Activated CD4-positive, alpha-beta T cell treated with anti-CD3 and anti-CD28 coated beads, Interleukin-2, amount 50 U/mL, for 16 hours (primary cell): ENCODE data around the gene DSTN.

ENCODE experiments used
- DNase-seq: peaks from one replicate; pipeline ENCODE4 v3.0.0-alpha.2; 2020

The DSTN gene

GRCh38 chr20:17625246-17626051 is 55.6 kb downstream of the DSTN start:
- no peak for DNase-seq

GRCh38 chr20:17626217-17627007 is 56.5 kb downstream of the DSTN start:
- no peak for DNase-seq

- no peak for DNase-seq
Measured at GRCh38 chr20:17627101-17627955, 57.5 kb downstream of the DSTN start.

- no peak for DNase-seq
Measured at GRCh38 chr20:17628101-17628841, 58.4 kb downstream of the DSTN start.

GRCh38 chr20:17629025-17629424 is 59.1 kb downstream of the DSTN start:
- no peak for DNase-seq

GRCh38 chr20:17629678-17630089 is 59.8 kb downstream of the DSTN start:
- DNase-seq: no peak

- DNase-seq: no peak
Measured at GRCh38 chr20:17630151-17630805, 60.4 kb downstream of the DSTN start.

GRCh38 chr20:17630806-17631195 is 60.9 kb downstream of the DSTN start:
- DNase-seq: no peak

GRCh38 chr20:17631576-17632319 is 61.9 kb downstream of the DSTN start:
- no peak for DNase-seq

- DNase-seq: no peak
Measured at GRCh38 chr20:17633221-17633849, 63.5 kb downstream of the DSTN start.

- DNase-seq: no peak
Measured at GRCh38 chr20:17633850-17634500, 64.1 kb downstream of the DSTN start.

GRCh38 chr20:17634661-17635331 is 64.9 kb downstream of the DSTN start:
- no peak for DNase-seq

GRCh38 chr20:17635332-17636244 is 65.7 kb downstream of the DSTN start:
- no peak for DNase-seq

- no peak for DNase-seq
Measured at GRCh38 chr20:17636523-17637412, 66.9 kb downstream of the DSTN start.

GRCh38 chr20:17637413-17637780 is 67.5 kb downstream of the DSTN start:
- no peak for DNase-seq

- no peak for DNase-seq
Measured at GRCh38 chr20:17637985-17638640, 68.2 kb downstream of the DSTN start.
